ENCODE measurements around the gene TAS2R40.

The TAS2R40 gene

DNA sequence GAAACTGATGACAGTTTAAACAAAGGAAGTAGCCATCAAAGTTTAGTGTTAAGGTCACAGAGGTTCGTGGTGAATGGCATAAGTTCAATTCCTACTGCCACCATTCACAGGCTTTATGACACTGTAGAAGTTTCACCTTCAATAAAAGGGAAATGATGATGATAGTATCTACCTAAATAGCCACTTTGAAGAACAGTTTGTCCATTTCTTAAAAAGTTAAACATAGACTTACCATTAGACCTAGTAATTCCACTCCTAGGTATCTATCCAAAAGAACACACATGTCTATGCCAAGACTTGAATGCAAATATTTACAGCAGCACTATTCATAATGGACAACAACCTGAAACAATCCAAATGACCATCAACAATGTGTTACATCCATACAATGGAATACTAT, 22.5 kb downstream of the TAS2R40 start:
- no peak overlapping the region for H3K4me3 ChIP-seq
- H3K27ac ChIP-seq: no peak overlapping the region

DNA sequence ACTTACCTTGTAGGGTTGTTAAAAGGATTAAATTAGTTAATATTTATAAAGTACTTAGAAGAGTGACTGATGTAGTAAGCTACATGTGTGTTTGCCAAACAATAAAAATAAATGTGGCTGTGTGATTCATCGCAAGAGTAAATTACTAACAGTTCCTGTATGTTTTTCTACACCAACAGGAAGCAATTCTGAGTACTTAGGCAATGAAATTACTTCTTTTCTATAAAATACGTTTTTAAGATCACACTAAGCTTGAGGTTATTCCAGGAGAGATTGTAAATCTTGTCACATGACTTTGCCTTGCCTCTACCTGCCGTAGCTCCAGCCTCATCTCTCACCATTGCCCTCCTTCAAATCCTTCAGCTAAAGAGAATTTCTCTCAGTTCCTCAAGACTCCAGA, 23.3 kb downstream of the TAS2R40 start:
- peak overlapping the region in 4 of 21 experiments; percentile 5 to 61 (median 34) for H3K27ac ChIP-seq
- no peak overlapping the region for H3K4me3 ChIP-seq

DNA sequence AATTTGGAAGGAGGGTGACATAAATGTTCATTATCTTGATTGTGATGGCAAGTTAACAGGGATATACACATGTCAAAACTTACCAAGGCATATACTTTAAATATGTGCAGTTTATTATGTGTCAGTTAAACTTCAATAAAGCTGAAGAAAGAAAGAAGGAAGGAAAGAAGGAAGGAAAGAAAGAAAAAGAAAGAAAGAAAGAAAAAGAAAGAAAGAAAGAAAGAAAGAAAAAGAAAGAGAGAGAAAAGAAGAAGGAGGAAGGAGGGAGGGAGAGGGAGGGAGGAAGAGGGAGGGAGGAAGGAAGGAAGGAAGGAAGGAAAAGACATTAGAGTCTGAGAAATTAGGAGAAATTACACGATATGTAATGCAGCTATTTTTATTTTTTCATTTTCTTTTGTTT, 25.5 kb downstream of the TAS2R40 start:
- no peak overlapping the region for H3K27ac ChIP-seq

DNA sequence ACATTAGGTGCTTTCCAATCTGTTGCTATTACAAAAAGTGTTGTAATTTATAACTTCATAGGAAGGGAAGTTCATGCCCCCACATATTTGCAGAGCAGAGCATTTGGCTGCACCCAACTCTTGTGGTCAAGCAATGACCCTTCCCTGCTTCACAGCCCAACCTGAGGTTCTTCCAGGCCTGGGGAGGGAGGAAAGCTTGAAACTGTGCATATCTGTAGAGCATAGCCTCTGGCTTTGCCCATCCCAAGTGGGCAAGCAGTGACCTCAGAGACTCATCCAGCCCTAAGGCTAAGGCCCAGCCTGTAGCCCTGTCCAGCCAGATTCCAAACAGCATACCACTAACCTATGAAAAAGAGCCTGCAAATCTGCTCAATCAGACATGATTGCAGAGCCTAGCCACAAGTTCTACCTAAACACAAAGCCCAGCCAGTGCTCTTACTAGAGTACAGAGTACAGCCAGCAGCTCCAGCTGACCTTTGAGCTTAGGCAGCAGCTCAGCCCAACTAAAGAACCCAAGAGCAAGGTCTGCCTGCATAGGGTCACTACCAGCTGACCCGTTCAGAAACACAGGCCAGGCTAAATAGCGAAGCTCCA, 27.0 kb downstream of the TAS2R40 start:
- H3K27ac ChIP-seq: no peak overlapping the region
- no peak overlapping the region for H3K4me3 ChIP-seq

More for the DNA sequence above, 25.5 kb downstream of the TAS2R40 start:
- H3K4me3 ChIP-seq: no peak overlapping the region

DNA sequence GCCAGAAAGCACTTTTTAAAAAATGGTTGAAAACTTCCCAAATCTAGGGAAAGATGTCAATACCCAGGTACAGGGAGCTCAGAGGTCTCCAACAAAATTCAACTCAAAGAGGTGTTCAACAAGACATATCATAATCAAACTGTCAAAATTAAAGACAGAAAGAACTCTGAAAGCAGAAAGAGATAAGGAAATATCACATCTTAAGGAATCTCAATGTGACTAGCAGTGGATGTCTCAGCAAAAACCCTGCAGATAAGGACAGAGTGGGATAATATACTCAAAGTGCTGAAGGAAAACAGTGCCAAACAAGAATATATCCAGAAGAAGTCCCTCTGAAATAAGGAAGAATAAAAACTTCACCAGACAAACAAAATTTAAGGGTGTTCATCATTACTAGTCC, 28.4 kb downstream of the TAS2R40 start:
- Histone ChIP-seq H3K27ac (peak overlapping the region in 3 of 21 experiments; percentile 3 to 10 (median 4)), H3K4me3 (no peak overlapping the region)

DNA sequence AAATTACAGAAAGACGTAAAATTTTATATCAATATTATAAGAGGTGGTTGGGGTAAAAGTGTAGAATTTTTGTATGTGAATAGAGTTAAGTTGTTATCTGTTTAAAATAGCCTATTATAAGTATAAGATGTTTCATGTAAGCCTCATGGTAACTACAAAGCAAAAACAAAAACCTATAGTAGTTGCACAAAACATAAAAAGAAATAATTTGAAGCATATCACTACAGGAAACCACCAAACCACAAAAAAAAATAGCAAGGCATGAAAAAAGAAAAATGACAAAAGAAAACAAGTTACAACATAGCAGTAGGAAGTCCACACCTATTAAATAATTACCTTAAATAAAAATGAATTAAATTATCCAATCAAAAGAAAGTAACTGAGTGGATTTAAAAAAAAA, 29.0 kb downstream of the TAS2R40 start:
- Histone ChIP-seq H3K27ac (peak overlapping the region in 1 of 21 experiments; percentile 4), H3K4me3 (no peak overlapping the region)

DNA sequence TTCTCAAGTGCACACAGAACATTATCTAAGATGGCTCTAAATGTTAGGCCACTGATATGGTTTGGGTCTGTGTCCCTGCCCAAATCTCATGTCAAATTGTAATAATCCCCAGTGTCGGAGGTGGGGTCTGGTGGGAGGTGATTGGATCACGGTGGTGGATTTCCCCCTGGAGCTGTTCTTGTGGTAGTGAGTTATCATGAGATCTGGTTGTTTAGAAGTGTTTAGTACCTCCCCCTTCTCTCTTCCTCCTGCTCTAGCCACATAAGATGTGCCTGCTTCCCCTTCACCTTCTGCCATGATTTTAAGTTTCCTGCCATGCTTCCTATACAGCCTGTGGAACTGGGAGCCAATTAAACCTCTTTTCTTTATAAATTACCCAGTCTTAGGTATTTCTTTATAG, 30.2 kb downstream of the TAS2R40 start:
- peak overlapping the region in 1 of 21 experiments; percentile 32 for H3K27ac ChIP-seq
- H3K4me3 ChIP-seq: no peak overlapping the region

DNA sequence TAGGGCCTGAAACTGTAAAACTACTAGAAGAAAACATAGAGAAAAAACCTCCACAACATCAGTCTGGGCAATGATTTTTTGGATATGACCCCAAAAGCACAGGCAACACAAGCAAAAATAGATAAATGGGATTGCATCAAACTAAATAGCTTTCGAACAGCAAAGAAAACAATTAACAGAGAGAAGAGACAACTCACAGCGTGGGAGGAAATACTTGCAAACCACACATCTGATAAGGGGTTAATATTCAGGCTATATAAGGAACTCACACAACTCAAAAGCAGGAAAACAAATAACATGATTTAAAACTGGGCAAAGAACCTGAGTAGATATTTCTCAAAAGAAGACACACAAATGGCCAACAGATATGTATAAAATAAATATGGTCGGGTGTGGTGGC, 33.7 kb downstream of the TAS2R40 start:
- H3K4me3 ChIP-seq: no peak overlapping the region
- H3K27ac ChIP-seq: no peak overlapping the region

DNA sequence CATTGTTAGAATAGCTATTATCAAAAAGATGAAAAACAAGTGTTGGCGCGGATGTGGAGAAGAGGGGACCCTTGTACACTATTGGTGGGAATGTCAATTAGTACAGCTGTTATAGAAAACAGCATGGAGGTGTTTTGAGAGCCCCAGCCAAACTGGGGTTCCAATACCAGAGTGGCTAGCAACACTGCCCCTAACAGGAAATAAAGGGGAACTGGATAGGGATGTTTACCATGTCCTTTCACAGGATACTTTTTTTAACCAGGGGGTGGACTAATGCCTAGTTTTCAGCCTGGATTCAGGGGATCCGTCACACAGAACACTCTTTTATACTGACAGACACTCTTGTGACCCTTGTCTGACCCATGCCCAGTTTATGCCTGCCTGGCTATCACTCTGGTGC, 34.5 kb downstream of the TAS2R40 start:
- no peak overlapping the region for H3K27ac ChIP-seq

DNA sequence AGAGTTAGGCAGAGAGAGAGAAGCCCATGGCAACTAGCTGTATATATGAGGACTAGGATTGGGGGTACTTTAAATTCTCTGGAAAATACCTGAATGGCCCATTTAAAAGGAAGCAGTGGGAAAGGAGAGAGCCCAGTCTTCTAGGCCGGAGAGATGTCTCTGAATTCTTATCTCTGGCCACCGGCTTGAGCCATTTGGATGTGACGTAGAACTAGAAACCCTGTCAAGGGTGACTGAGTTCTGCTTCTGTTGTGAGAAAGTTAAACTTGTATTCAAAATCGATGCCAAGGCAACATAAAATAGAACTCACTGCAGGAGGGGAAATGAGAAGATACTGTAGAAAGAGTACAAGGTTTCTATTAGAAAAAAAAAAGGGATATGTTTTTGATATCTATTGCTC, 35.1 kb downstream of the TAS2R40 start:
- Histone ChIP-seq H3K4me3 (no peak overlapping the region), H3K27ac (no peak overlapping the region)

More for the DNA sequence above, 34.5 kb downstream of the TAS2R40 start:
- no peak overlapping the region for H3K4me3 ChIP-seq

DNA sequence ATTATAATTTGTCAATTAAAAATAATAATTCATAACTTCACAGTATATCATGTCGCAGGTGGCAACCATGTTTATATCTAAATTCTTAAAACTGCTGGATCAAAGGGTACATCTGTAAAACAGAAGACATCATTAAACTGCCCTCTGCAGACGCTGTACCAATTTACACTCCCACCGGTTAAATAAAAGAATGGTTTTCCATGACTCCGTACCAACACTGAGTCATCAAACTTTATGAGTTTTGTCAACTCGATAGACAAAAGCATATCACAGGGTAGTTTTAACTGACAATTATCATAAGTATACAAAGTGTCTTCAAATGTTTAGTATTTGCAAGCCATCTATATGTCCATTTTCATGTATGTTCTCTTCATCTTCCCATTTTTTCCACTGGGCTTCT, 35.7 kb downstream of the TAS2R40 start:
- Histone ChIP-seq H3K27ac (no peak overlapping the region), H3K4me3 (no peak overlapping the region)

DNA sequence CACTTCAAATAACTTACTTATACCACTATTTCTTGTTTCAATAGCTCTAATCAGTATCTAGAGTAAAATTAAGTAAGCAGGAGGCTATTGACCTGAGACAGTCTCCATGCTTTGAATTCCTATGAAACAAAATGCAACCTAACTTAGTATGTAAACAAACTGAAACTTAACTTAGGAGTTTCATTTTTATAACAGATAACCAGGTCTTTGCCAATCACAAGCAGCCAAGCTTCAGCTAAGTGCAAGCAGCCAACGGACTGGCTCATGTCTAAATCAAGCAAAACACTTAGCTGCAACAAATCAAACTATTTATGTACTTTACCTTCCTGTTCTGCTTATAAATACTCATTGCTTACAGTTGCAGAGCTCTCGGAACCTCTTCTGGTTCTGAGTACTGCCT, 37.0 kb downstream of the TAS2R40 start:
- H3K4me3 ChIP-seq: no peak overlapping the region
- peak overlapping the region in 3 of 21 experiments; percentile 18 to 34 (median 25) for H3K27ac ChIP-seq

DNA sequence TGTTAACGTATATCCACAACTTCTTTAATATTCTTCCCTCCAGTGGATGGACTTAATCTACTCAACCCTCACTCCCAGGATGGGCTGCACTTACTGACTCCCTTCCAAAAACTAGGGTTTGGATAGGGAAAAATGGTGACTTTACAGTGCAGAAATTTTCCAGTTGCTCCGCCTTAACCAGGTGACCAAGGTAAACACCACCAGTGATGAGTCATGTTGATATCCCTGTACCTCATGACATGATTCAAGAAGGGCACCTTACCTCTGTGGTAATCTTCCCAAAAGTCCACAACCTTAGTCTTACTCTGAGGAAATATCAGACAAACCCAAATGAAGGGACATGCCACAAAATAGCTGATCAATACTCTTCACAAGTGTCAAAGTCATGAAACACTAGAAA, 37.9 kb downstream of the TAS2R40 start:
- no peak overlapping the region for H3K27ac ChIP-seq

DNA sequence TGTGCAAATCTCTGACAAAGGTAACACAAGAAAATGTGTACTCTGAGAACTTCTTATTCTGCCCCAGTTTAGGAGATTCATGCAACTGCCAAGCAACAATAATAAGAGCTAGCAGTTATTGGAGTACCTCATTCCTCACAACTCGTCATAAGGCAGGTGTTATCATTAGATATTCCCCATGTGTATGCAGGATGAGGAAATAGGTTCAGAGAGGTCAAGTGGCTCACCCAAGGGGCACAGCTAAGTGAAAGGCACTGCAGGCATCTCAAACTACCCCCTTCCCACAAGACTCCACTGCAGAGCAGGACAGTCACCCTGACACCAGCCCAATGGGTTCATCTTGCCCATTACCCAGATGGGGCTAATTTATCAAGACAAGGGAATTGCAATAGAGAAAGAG, 40.1 kb downstream of the TAS2R40 start:
- Histone ChIP-seq H3K27ac (peak overlapping the region in 1 of 21 experiments; percentile 95), H3K4me3 (no peak overlapping the region)

More for the DNA sequence above, 37.9 kb downstream of the TAS2R40 start:
- no peak overlapping the region for H3K4me3 ChIP-seq

DNA sequence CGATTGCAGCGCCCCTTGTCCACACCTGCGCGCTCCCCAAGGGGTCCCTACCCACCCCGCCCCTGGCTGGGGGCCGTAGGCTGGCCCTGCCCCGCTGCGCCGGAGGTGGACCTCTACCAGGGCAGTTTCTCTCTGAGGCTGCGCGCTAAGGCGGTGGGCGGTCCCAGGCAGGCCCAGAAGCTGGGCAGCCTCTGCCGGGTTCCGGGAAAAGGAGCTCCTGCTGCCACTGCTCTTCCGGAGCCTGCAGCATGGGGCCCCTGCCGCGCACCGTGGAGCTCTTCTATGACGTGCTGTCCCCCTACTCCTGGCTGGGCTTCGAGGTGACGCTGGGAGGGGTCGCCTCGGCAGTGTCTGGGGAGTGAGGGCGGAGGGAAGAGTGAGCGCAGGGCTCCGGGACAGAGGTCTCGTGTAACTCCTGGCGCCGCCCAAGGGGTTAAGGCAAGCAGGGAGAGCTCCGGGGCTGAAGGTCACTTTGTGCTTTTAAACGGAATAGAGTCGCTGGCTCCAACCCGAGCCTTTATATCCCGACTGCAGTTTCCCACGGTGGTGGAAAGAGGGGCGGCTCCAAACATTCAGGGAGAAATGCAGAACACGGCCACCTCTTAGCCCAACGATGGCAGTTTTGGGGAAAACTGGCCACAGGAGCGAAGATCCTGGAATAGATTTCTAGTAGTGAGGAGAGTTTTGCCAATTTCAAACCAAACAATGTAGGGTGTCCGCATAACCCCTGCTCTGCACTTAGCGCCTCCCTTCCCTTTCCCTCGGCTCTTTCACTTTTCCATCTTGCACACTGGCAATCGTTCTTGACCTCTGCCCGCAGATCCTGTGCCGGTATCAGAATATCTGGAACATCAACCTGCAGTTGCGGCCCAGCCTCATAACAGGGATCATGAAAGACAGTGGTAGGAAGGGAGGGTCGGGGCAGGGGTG, 41.7 kb downstream of the TAS2R40 start, which contains the start of gene GSTK1:
TSS of gene GSTK1 (plus strand) at position 176 of the 930 bp plus-strand sequence. CDS start at position 249, 73 bp downstream.
- H3K4me3 ChIP-seq: peak within 1 kb of the TSS; percentile 60 to 88 (median 74)
- peak within 1 kb of the TSS; percentile 82 to 97 (median 91) for H3K27ac ChIP-seq

DNA sequence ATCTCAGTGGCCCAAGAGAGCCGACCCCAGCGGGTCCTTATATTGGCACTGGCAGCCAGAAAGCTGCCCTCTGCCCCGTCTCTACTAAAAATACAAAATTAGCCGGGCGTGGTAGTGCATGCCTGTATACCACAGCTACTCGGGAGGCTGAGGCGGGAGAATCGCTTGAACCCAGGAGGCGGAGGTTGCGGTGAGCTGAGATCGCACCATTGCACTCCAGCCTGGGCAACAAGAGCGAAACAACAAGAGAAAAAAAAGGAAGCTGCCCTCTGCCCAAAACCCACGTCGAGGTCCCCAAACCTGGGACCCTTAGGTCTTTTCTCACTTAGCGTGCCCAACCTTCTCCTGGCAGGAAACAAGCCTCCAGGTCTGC, 42.3 kb downstream of the TAS2R40 start:
- Histone ChIP-seq H3K27ac (peak overlapping the region in 18 of 21 experiments; percentile 82 to 97 (median 92)), H3K4me3 (peak overlapping the region; percentile 60 to 88 (median 74))

DNA sequence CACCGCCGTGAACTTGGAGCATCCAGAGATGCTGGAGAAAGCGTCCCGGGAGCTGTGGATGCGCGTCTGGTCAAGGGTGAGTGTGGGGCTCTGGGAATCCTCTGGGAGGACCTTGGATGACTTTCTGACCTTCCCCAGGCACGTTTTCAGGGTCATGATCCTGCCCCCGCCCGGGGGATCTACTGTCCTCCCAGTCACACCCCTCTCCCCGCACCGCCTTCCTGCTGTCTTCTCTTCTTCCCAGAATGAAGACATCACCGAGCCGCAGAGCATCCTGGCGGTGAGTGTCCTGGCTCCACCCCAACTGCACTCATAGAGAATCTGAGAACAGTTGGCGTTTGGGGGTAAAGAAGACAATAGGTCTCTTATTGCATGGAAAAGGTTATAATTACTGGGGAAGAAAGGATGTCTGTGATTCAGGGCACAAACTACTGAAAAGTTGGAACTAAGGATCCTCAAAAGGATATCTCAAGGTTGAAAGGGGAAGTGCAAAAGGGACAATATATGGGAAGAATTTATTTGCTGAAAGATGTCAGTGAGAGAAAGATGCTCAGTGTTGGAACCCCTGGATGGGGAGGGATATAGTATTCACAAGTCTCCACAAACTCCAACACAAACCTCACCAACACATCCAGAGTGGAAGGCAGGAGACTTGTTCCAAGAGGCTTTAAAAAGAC, 43.3 kb downstream of the TAS2R40 start:
- Histone ChIP-seq H3K27ac (peak overlapping the region in 8 of 21 experiments; percentile 2 to 95 (median 93)), H3K4me3 (peak overlapping the region in 1 of 7 experiments; percentile 79)

DNA sequence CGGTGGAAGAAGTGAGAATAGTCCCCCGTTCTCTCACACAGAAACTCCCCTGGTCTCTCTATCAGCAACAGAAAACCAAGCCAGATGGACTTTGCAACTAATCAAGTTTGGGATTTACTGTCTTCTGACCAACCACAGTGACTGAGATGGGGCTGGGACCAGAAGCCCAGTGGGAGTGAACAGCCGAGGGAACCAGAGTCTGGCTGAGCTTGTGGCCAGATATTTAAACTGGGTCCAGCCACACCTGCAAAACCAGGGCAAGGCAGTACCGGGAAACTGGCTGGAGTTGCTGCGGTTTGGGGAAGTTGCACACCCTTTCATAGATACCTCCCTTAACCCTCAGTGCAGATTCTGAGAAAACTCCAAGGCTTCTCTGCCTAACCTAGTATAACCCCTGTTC, 47.4 kb downstream of the TAS2R40 start:
- H3K27ac ChIP-seq: no peak overlapping the region
- no peak overlapping the region for H3K4me3 ChIP-seq

DNA sequence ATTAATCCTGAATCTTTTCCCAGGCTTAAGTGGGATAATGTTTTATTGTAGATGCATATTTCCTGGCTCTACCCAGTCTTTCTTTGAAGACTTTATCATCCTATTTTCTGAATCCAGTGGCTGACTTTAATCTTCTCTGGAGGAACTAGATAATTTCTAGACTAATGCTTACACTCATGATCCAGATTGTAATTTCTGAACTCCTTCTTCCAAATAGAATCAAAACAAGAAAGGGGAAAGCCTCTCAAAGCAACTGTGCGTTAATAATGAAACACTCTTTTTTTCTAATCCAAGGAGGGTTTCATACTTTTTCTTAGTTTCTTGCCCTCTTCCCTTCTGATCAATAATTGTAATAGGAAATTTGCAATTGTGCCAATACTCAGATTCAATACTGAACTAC, 49.4 kb downstream of the TAS2R40 start:
- no peak overlapping the region for H3K4me3 ChIP-seq
- H3K27ac ChIP-seq: no peak overlapping the region

All from skin epidermis (tissue), 12 donors.